Keratinocyte (primary cell): ENCODE results near the gene ITGBL1. TPM values are rescaled to one million over a fixed set of nuclear protein-coding genes. Genes with fewer than 3 reads are reported as not detected.

ENCODE experiments used
- DNase-seq: peaks from one replicate; pipeline ENCODE4 v3.0.0-alpha.2; 2011; ENCODE audit warnings: low read depth, missing footprints, low spot score
- FAIRE-seq: peaks from 2 replicates; lab custom pipeline; 2011; peaks lifted over from hg19 to GRCh38; lab: Jason Lieb, UNC
- H2AFZ ChIP-seq: 2 replicates; pipeline ENCODE4 v1.6.0; 2012; ENCODE audit warnings: low read length, control low read depth, inconsistent platforms; ENCODE audit not compliant: control insufficient read depth
- H3K27ac ChIP-seq: 2 replicates; pipeline ENCODE4 v1.5.1; 2011; ENCODE audit warnings: low read length; ENCODE audit not compliant: control insufficient read depth, insufficient read depth
- H3K27me3 ChIP-seq: 3 replicates; pipeline ENCODE4 v1.6.0; 2011; ENCODE audit warnings: low read length; ENCODE audit not compliant: control insufficient read depth, insufficient read depth; ENCODE audit errors: extremely low read depth
- H3K36me3 ChIP-seq, 2 experiments: 2 replicates in 1 of 2; 3 replicates in 1 of 2; pipeline ENCODE4 v1.5.1; 2011; ENCODE audit warnings: low read length in 2 of 2, mild to moderate bottlenecking in 1 of 2; ENCODE audit not compliant: control insufficient read depth in 2 of 2, insufficient read depth in 2 of 2; ENCODE audit errors: extremely low read depth in 1 of 2
- H3K4me1 ChIP-seq: 3 replicates; pipeline ENCODE4 v1.5.1; 2011; ENCODE audit warnings: low read length; ENCODE audit not compliant: control insufficient read depth, insufficient read depth; ENCODE audit errors: extremely low read depth
- H3K4me2 ChIP-seq: 3 replicates; pipeline ENCODE4 v1.6.0; 2011; ENCODE audit warnings: low read depth, low read length; ENCODE audit not compliant: control insufficient read depth, insufficient read depth; ENCODE audit errors: extremely low read depth
- H3K4me3 ChIP-seq, 3 experiments: fragments of 200-600 bp in 1 of 3; sonication (generic) in 1 of 3; 2 replicates in 2 of 3; 3 replicates in 1 of 3; pipeline ENCODE4 v1.5.1; 2011 to 2016; ENCODE audit warnings: low read length in 3 of 3, mild to moderate bottlenecking in 3 of 3, control low read depth in 2 of 3, inconsistent platforms in 1 of 3, low read depth in 1 of 3, mixed read lengths in 1 of 3, mixed run types in 1 of 3, moderate library complexity in 1 of 3; ENCODE audit not compliant: control insufficient read depth in 2 of 3, insufficient read depth in 2 of 3; ENCODE audit errors: extremely low read depth in 1 of 3
- H3K79me2 ChIP-seq: 2 replicates; pipeline ENCODE4 v1.6.0; 2012; ENCODE audit warnings: low read length; ENCODE audit not compliant: control insufficient read depth, insufficient read depth
- H3K9ac ChIP-seq: 3 replicates; pipeline ENCODE4 v1.6.0; 2011; ENCODE audit warnings: low read length; ENCODE audit not compliant: control insufficient read depth, insufficient read depth; ENCODE audit errors: extremely low read depth
- H3K9me1 ChIP-seq: 3 replicates; pipeline ENCODE4 v1.6.0; 2011; ENCODE audit warnings: low read length; ENCODE audit not compliant: control insufficient read depth, insufficient read depth; ENCODE audit errors: extremely low read depth
- H3K9me3 ChIP-seq: 2 replicates; pipeline ENCODE4 v1.5.1; 2012; ENCODE audit warnings: low read depth, low read length; ENCODE audit not compliant: control insufficient read depth
- H4K20me1 ChIP-seq: 3 replicates; pipeline ENCODE4 v1.6.0; 2011; ENCODE audit warnings: low read length; ENCODE audit not compliant: control insufficient read depth, insufficient read depth; ENCODE audit errors: extremely low read depth
- CTCF ChIP-seq, 3 experiments: IDR thresholded peaks in 1 of 3; conservative IDR thresholded peaks in 1 of 3; optimal IDR thresholded peaks in 1 of 3; 2 replicates in 2 of 3; 3 replicates in 1 of 3; pipeline versions ENCODE3 to v1.5.1; 2011; ENCODE audit warnings: low read length in 3 of 3, mild to moderate bottlenecking in 3 of 3, moderate library complexity in 2 of 3, control low read depth in 1 of 3, inconsistent platforms in 1 of 3; ENCODE audit not compliant: insufficient read depth in 2 of 3; ENCODE audit errors: extremely low read depth in 1 of 3
- EZH2 ChIP-seq: IDR thresholded peaks from one replicate; pipeline ENCODE4 v1.6.1; 2012; ENCODE audit warnings: inconsistent platforms, mild to moderate bottlenecking, low read length, moderate library complexity
- dilution Hi-C: fragments of 300-500 bp; cut with MboI; formaldehyde crosslinking; loops from one replicate; pipeline ENCODE4 v1.7.0; 2020; ENCODE audit warnings: low sequenced_read_pairs; ENCODE audit not compliant: extremely low pct_ligation_motif_present
- polyA plus RNA-seq, 5 experiments: library from polyadenylated mRNA; depleted of rRNA in 3 of 5; stranded (reverse) in 3 of 5; stranded (forward) in 1 of 5; unstranded in 1 of 5; fragments of >200 nt; gene quantifications; 1 replicate in 1 of 5; 2 replicates in 3 of 5; 3 replicates in 1 of 5; pipeline versions ENCODE4 v1.2.1 to v1.2.3, GENCODE V29; 2011 to 2012; ENCODE audit warnings: missing spikeins in 2 of 5, low read depth in 1 of 5, low replicate concordance in 1 of 5

The ITGBL1 gene
- polyA plus RNA-seq, 1 donor (not counting 4 experiments of a cell fraction or from before 2014, with no cell fraction given) = 2.1 TPM

- FAIRE-seq = no peak
- no peak overlapping the region for H3K9ac ChIP-seq
- peaks cover 6% of the 10 kb centered on the region for H3K4me1 ChIP-seq
- H3K27me3 ChIP-seq = no peaks in the 10 kb centered on the region
- H3K79me2 ChIP-seq = no peaks in the 10 kb centered on the region
- H4K20me1 ChIP-seq = no peaks in the 10 kb centered on the region
- no peak for DNase-seq
- no peak overlapping the region for H3K27ac ChIP-seq
- no peaks in the 10 kb centered on the region for H3K9me1 ChIP-seq
- H3K4me3 ChIP-seq = no peak overlapping the region
- no peak for TF ChIP-seq EZH2
- TF ChIP-seq CTCF (optimal IDR thresholded peaks at IDR 0.05 in 1 of 3, IDR thresholded peaks at IDR 0.05 in 1 of 3, conservative IDR thresholded peaks at IDR 0.05 in 1 of 3; ENCODE audit: extremely low read depth in 1 of 3, insufficient read depth in 2 of 3, low read length in 3 of 3) = no peak
- no peak overlapping the region for H3K4me2 ChIP-seq
- dilution Hi-C loops = loop anchor here (25.0 kb wide), 1 partner anchor 246 kb away; no protein-coding TSS in a partner anchor
- H3K36me3 ChIP-seq = no peaks in the 10 kb centered on the region
- no peaks in the 10 kb centered on the region for H3K9me3 ChIP-seq
- H2AFZ ChIP-seq = no peak overlapping the region
These were observed 63.8 kb downstream of the ITGBL1 start for GRCh38 chr13:101516262-101516661.

- dilution Hi-C loops = loop anchor here (25.0 kb wide), 1 partner anchor 242 kb away; no protein-coding TSS in a partner anchor
- Histone ChIP-seq H3K9me3 (no peaks in the 10 kb centered on the region), H3K36me3 (no peaks in the 10 kb centered on the region), H2AFZ (no peak overlapping the region), H3K9ac (no peak overlapping the region), H3K9me1 (no peaks in the 10 kb centered on the region), H3K4me1 (peaks cover 6% of the 10 kb centered on the region), H4K20me1 (no peaks in the 10 kb centered on the region), H3K27me3 (no peaks in the 10 kb centered on the region), H3K27ac (no peak overlapping the region), H3K4me2 (peak overlapping the region; percentile 3), H3K4me3 (no peak overlapping the region), H3K79me2 (no peaks in the 10 kb centered on the region)
- TF ChIP-seq CTCF (optimal IDR thresholded peaks at IDR 0.05 in 1 of 3, IDR thresholded peaks at IDR 0.05 in 1 of 3, conservative IDR thresholded peaks at IDR 0.05 in 1 of 3; ENCODE audit: extremely low read depth in 1 of 3, insufficient read depth in 2 of 3, low read length in 3 of 3) (no peak), EZH2 (no peak)
- DNase-seq (no peak), FAIRE-seq (peak; percentile 85)
These were observed 68.2 kb downstream of the ITGBL1 start for GRCh38 chr13:101520672-101521071.
